ENCODE results near the gene PARP9. TPM values are rescaled to one million over a fixed set of nuclear protein-coding genes. Genes with fewer than 3 reads are reported as not detected.
A peak's percentile ranks its signal among the peaks of the same experiment; 100 is the strongest.

PARP9 gene
- total RNA-seq, 4 donors from 2014 or later: 24.2 to 35.8 (median 29.1) TPM

DNA sequence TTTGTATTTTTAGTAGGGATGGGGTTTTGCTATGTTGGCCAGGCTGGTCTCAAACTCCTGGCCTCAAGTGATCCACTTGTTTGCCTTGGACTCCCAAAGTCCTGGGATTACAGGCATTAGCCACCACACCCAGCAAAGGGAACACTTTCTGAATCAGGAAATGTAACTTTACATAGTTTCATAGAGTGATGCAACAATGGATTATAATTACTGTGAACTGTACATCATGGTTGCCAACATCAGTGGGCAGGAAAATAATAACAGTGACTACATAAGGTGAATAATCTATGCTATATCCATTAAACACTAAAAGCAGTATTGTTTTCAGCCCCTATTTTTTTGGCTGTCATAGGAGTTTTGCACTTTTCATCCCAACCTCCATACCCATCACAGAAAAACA is 44.4 kb downstream of the PARP9 start:
- H3K4me1 ChIP-seq: peaks cover 0 to 6% (median 2%) of the 10 kb centered on the region in 4 donors
- no peaks in the 10 kb centered on the region for H3K9me3 ChIP-seq
- in situ Hi-C loops (cut with MboI; ENCODE audit: low pct_ligation_motif_present in 1 of 4, low pct_unique_long_range_greater_than_20kb in 1 of 4, low sequenced_read_pairs in 3 of 4) (no loop called here), intact Hi-C loops (cut with DNase I; ENCODE audit: low total_unique reads) (no loop called here)
- no peak for TF ChIP-seq POLR2AphosphoS5 (IDR thresholded peaks at IDR 0.05)
- TF ChIP-seq CTCF (IDR thresholded peaks at IDR 0.05): no peak
- no peak for TF ChIP-seq POLR2A (IDR thresholded peaks at IDR 0.05)
- TF ChIP-seq EP300 (IDR thresholded peaks at IDR 0.05; ENCODE audit: low read depth): no peak
- H3K4me3 ChIP-seq: no peak overlapping the region
- no peaks in the 10 kb centered on the region for H3K27me3 ChIP-seq
- no peak overlapping the region for H3K27ac ChIP-seq
- no peaks in the 10 kb centered on the region for H3K36me3 ChIP-seq
- no peak for DNase-seq

- Histone ChIP-seq H3K27me3 (no peaks in the 10 kb centered on the region), H3K4me1 (peaks cover 10 to 24% (median 16%) of the 10 kb centered on the region in 4 donors), H3K4me3 (no peak overlapping the region), H3K36me3 (no peaks in the 10 kb centered on the region), H3K27ac (no peak overlapping the region), H3K9me3 (no peaks in the 10 kb centered on the region)
- no peak for DNase-seq
- 94 to 100% methylated on average over 1 to 6 of the region's 6 CpGs for WGBS, 2 donors (ENCODE audit: low coverage in 1 of 2)
- no peak for TF ChIP-seq POLR2AphosphoS5 (IDR thresholded peaks at IDR 0.05)
- no peak for TF ChIP-seq CTCF (IDR thresholded peaks at IDR 0.05)
- TF ChIP-seq POLR2A (IDR thresholded peaks at IDR 0.05): no peak
- TF ChIP-seq EP300 (IDR thresholded peaks at IDR 0.05; ENCODE audit: low read depth): no peak
- intact Hi-C loops (cut with DNase I; ENCODE audit: low total_unique reads): no loop called here
- in situ Hi-C loops (cut with MboI; ENCODE audit: low pct_ligation_motif_present in 1 of 4, low pct_unique_long_range_greater_than_20kb in 1 of 4, low sequenced_read_pairs in 3 of 4): no loop called here
Observed at GRCh38 chr3:122516846-122517360, 47.2 kb downstream of the PARP9 start.

DNA sequence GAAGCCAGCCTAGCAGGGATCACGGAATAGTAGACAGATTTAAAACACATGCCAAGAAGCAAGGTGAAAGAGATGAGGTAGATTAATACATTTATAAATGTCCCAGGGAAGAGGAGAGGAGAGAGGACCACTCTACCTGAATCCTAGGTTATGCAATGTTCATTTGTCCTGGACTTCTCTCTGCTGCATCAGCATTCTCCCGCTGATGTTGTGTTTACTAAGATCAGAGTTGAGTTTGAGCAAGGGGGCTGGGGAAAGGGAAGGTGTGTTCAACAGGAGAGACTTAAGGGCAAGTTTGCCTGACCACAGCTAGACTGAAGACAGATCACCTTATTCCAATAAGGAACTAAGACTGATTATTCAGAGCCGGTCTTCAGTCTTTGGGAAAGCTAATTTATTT is 48.2 kb downstream of the PARP9 start:
- WGBS, 2 donors (ENCODE audit: low coverage in 1 of 2): 88 to 91% methylated on average over 1 to 3 of the region's 3 CpGs
- in situ Hi-C loops (cut with MboI; ENCODE audit: low pct_ligation_motif_present in 1 of 4, low pct_unique_long_range_greater_than_20kb in 1 of 4, low sequenced_read_pairs in 3 of 4): no loop called here
- Histone ChIP-seq H3K4me1 (peaks cover 15 to 31% (median 22%) of the 10 kb centered on the region in 4 donors), H3K36me3 (no peaks in the 10 kb centered on the region), H3K27ac (no peak overlapping the region), H3K27me3 (no peaks in the 10 kb centered on the region), H3K9me3 (no peaks in the 10 kb centered on the region), H3K4me3 (no peak overlapping the region)
- no peak for DNase-seq
- TF ChIP-seq POLR2AphosphoS5 (IDR thresholded peaks at IDR 0.05): no peak
- no peak for TF ChIP-seq POLR2A (IDR thresholded peaks at IDR 0.05)
- TF ChIP-seq EP300 (IDR thresholded peaks at IDR 0.05; ENCODE audit: low read depth): no peak
- intact Hi-C loops (cut with DNase I; ENCODE audit: low total_unique reads): no loop called here

DNA sequence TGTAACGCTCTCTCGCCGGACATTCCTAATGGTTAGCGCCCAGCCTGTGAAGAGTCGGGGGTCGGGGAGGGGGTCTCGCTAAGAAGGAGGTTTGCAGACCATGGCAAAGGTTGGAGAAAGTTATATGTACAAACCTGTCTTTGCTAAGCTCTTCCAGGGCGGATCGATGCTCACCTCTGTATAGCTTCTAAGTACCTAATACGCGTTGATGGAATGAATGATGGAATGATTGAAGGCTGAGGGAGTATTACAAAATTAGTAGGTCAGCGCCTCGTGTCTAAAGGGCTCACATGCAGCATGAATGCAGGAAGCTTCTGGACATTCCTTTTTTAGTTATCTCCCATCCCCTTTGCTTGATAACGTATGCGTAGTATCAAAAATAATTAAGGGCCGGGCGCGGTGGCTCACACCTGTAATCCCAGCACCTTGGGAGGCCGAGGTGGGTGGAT is 49.1 kb downstream of the PARP9 start:
- in situ Hi-C loops (cut with MboI; ENCODE audit: low pct_ligation_motif_present in 1 of 4, low pct_unique_long_range_greater_than_20kb in 1 of 4, low sequenced_read_pairs in 3 of 4): no loop called here
- Histone ChIP-seq H3K27ac (peak overlapping the region; percentile 95 to 100 (median 98)), H3K4me1 (peaks cover 15 to 37% (median 22%) of the 10 kb centered on the region in 4 donors), H3K36me3 (no peaks in the 10 kb centered on the region), H3K4me3 (peak overlapping the region; percentile 53 to 94 (median 88)), H3K27me3 (no peaks in the 10 kb centered on the region), H3K9me3 (no peaks in the 10 kb centered on the region)
- TF ChIP-seq POLR2AphosphoS5 (IDR thresholded peaks at IDR 0.05) (no peak), POLR2A (IDR thresholded peaks at IDR 0.05) (no peak), CTCF (IDR thresholded peaks at IDR 0.05) (no peak), EP300 (IDR thresholded peaks at IDR 0.05; ENCODE audit: low read depth) (no peak)
- intact Hi-C loops (cut with DNase I; ENCODE audit: low total_unique reads): no loop called here
- no peak for DNase-seq
- WGBS, 2 donors (ENCODE audit: low coverage in 1 of 2): 37 to 44% methylated on average over 5 to 19 of the region's 19 CpGs
